ACC112 (cell line): ENCODE data around the gene ZNF777.
"Not testable (repeated sequence)": the region's sequence is repeated elsewhere in the genome, so short reads cannot be mapped to it uniquely, and the experiment has no call there.

Source experiments
- H2AFZ ChIP-seq: fragments of 200-600 bp; sonication (generic); one replicate; pipeline ENCODE4 v1.6.0; 2017; ENCODE audit warnings: antibody characterized with exemption, low read length; ENCODE audit not compliant: unreplicated experiment
- H3K27ac ChIP-seq: fragments of 200-600 bp; sonication (generic); 2 replicates; pipeline ENCODE4 v1.5.1; 2014; ENCODE audit warnings: low read depth, mild to moderate bottlenecking, antibody characterized with exemption, low read length, moderate library complexity
- H3K27me3 ChIP-seq: fragments of 200-600 bp; sonication (generic); 2 replicates; pipeline ENCODE4 v1.6.1; 2014; ENCODE audit warnings: mild to moderate bottlenecking, antibody characterized with exemption, low read length, moderate library complexity, mixed read lengths; ENCODE audit not compliant: insufficient read depth
- H3K36me3 ChIP-seq: fragments of 200-600 bp; sonication (generic); 2 replicates; pipeline ENCODE4 v1.6.1; 2016; ENCODE audit warnings: mild to moderate bottlenecking, antibody characterized with exemption, low read length, moderate library complexity, mixed read lengths; ENCODE audit not compliant: insufficient read depth
- H3K4me1 ChIP-seq: fragments of 200-600 bp; sonication (generic); one replicate; pipeline ENCODE4 v1.6.1; 2016; ENCODE audit warnings: low read length, mixed read lengths; ENCODE audit not compliant: insufficient read depth, unreplicated experiment, control insufficient read depth
- H3K4me3 ChIP-seq: fragments of 200-600 bp; sonication (generic); 2 replicates; pipeline ENCODE4 v1.5.1; 2014; ENCODE audit warnings: mild to moderate bottlenecking, low read depth, low read length
- H3K79me2 ChIP-seq: fragments of 200-600 bp; sonication (generic); one replicate; pipeline ENCODE4 v1.6.0; 2016; ENCODE audit warnings: low read length; ENCODE audit not compliant: control insufficient read depth, unreplicated experiment, insufficient read depth

ZNF777 gene

DNA sequence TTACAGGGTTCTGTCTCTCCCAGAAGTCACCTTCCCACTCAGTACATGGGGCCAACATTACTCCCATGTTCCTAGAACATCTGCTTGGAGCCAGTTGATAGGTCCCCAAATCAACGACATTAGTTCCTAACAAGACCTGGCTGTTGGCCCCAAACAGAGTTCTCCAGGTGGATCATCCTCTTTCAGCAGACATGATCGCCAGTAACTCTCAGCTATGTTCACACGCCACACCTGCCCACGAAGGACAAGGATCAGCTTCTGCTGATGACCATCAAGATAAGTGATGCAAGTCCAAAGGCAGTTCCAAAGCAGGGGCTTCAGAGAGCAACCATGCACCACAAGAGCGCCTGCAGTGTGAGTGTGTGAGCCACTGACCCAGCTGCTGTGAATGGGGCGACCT is 11.0 kb downstream of the ZNF777 start:
- no peak overlapping the region for H3K27ac ChIP-seq
- H3K36me3 ChIP-seq, result peaks cover 8% of the 10 kb centered on the region; the same call in 1 of the 2 replicates
- H3K79me2 ChIP-seq, result no peaks in the 10 kb centered on the region
- no peaks in the 10 kb centered on the region for H3K27me3 ChIP-seq
- no peak overlapping the region for H2AFZ ChIP-seq
- no peak overlapping the region for H3K4me3 ChIP-seq
- no peaks in the 10 kb centered on the region for H3K4me1 ChIP-seq

DNA sequence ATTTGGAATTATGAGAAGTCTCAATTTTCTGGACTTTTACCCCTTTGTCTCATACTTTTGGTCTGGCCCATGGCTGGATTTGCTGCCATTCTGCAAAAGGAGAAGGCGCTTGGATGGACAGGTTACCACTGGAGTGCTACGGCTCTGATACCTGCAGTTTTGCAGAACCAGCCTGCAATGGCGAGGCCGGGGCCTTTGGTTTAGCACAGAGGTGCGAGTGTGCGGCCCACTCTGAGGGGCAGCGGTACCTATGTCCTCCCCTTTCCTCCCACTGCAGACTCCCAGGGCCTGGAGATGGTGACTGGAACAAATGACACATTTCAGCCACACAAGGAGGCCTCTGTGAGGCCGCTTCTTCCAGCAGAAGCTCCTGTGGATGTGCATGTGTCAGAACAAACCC is 11.9 kb downstream of the ZNF777 start:
- Histone ChIP-seq H2AFZ (no peak overlapping the region), H3K4me1 (no peaks in the 10 kb centered on the region), H3K4me3 (no peak overlapping the region), H3K27ac (no peak overlapping the region), H3K36me3 (no peaks in the 10 kb centered on the region; the same call in 1 of the 2 replicates), H3K79me2 (no peaks in the 10 kb centered on the region), H3K27me3 (no peaks in the 10 kb centered on the region)

DNA sequence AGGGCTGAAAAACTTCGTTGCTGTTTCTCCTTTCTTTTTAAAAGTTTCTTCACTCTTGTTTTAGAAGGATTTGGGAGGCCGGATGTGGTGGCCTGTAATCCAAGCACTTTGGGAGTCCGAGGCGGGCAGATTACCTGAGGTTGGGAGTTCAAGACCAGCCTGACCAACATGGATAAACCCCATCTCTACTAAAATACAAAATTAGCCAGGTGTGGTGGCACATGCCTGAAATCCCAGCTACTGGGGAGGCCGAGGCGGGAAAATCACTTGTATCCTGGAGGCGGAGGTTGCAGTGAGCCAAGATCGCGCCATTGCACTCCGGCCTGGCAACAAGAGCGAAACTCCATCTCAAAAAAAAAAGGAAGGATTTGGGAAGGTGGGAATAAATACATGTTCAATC is 14.8 kb downstream of the ZNF777 start:
- not testable (repeated sequence) for H3K27ac ChIP-seq, H3K36me3 ChIP-seq, H3K4me1 ChIP-seq, H3K4me3 ChIP-seq, H2AFZ ChIP-seq, H3K79me2 ChIP-seq, H3K27me3 ChIP-seq

DNA sequence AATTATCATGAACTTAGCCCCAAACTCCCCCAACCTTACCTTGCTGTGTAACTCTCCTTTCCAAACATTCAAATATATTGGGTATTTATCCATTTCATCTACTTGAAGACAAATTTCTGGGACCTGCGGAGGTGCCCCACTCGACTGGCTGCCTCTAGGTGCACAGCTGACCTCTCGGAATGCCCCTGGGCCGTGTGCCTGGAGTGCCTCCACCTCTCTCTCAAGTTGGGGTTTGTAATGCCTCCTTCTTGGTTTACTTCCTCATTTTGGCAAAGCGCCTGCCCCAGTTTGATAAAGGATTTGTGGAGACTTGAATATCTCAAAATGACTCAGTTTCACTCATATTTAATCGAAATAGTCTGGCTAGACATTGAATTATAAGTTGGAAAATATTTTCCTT is 16.6 kb downstream of the ZNF777 start:
- Histone ChIP-seq H3K27ac (no peak overlapping the region), H3K4me3 (no peak overlapping the region), H3K79me2 (no peaks in the 10 kb centered on the region), H3K36me3 (peaks cover 5% of the 10 kb centered on the region; the same call in 1 of the 2 replicates), H3K4me1 (no peaks in the 10 kb centered on the region), H2AFZ (no peak overlapping the region), H3K27me3 (no peaks in the 10 kb centered on the region)

DNA sequence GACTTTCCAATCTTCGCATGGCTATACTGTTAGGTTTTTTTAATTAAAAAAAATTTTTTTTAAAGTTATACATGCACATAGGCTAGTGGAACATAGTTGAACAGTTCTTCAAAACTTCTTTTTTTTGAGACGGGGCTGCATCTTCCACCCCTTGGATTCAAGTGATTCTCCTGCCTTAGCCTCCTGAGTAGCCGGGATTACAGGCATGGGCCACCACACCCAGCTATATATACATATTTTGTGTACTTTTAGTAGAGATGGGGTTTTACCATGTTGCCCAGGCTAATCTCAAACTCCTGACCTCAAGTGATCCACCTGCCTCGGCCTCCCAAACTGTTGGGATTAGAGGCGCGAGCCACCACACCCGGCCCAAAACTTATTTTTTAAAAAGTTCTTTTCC is 17.3 kb downstream of the ZNF777 start:
- no peak overlapping the region for H3K27ac ChIP-seq
- no peaks in the 10 kb centered on the region for H3K27me3 ChIP-seq
- H3K4me3 ChIP-seq, result no peak overlapping the region
- H3K36me3 ChIP-seq, result peaks cover 5% of the 10 kb centered on the region; the same call in 1 of the 2 replicates
- no peak overlapping the region for H2AFZ ChIP-seq
- H3K4me1 ChIP-seq, result no peaks in the 10 kb centered on the region
- no peaks in the 10 kb centered on the region for H3K79me2 ChIP-seq

DNA sequence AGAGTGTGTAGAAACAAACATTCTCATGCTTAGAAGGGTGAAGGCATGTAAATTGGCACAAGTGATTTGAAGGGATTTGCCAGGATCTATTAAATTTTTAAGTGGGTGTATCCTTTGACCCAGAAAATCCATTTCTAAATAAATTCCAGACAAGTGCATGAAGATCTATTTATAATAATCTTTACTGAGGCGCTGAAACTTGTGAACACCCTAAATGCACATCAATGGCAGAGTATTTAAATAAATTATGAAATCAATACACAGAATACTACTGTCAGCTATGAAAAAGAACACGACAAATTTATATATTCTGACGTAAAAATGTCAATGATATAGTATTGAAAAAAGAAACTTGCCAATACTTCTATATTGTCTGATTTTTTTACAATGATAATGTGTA is 17.9 kb downstream of the ZNF777 start:
- Histone ChIP-seq H2AFZ (no peak overlapping the region), H3K27me3 (no peaks in the 10 kb centered on the region), H3K79me2 (no peaks in the 10 kb centered on the region), H3K4me3 (no peak overlapping the region), H3K27ac (no peak overlapping the region), H3K4me1 (no peaks in the 10 kb centered on the region), H3K36me3 (peaks cover 5% of the 10 kb centered on the region; the same call in 1 of the 2 replicates)

DNA sequence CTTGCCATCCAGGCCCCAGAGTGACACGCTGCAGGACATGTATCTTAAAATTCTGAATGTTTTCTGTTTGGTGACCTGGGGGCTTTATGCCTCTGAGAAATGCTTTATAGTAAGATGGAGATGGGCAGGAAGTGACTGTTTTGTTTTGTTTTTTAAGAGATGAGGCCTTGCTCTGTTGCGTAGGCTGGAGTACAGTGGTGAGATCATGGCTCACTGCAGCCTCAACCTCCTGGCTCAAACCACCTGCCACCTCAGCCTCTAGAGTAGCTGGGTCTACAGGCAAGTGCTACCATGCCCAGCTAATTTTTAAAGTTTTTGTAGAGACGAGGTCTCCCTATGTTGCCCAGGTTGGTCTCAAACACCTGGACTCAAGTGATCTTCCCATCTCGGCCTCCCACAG is 20.6 kb downstream of the ZNF777 start:
- no peaks in the 10 kb centered on the region for H3K79me2 ChIP-seq

DNA sequence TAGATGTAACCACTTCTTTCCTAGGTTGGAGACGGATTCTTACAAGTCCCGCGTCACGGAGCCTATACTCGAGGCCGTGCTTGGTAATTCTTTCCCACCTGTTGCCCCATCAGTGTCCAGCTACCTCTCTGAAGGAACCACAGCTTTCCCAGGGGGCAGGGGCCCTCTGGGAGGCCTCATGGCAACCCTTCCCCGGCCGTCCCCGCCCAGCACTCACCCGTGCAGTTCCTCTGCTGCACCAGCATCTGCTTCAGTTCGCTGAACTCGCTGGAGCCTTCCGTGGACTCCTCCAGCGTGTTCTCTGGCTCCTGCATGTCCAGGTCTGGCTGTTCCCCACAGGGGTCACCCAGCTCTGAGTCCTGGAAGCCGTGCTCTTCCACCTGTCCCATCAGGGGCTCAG is 24.5 kb downstream of the ZNF777 start:
- H3K27me3 ChIP-seq, result no peaks in the 10 kb centered on the region
- no peak overlapping the region for H2AFZ ChIP-seq
- no peak overlapping the region for H3K27ac ChIP-seq
- H3K79me2 ChIP-seq, result no peaks in the 10 kb centered on the region
- no peak overlapping the region for H3K4me3 ChIP-seq
- H3K36me3 ChIP-seq, result peaks cover 14% of the 10 kb centered on the region; the same call in 1 of the 2 replicates
- H3K4me1 ChIP-seq, result no peaks in the 10 kb centered on the region

More for the DNA sequence above, 20.6 kb downstream of the ZNF777 start:
- no peaks in the 10 kb centered on the region for H3K4me1 ChIP-seq
- peaks cover 7% of the 10 kb centered on the region; the same call in 1 of the 2 replicates for H3K36me3 ChIP-seq
- H2AFZ ChIP-seq, result no peak overlapping the region
- no peak overlapping the region for H3K4me3 ChIP-seq
- no peak overlapping the region for H3K27ac ChIP-seq
- H3K27me3 ChIP-seq, result no peaks in the 10 kb centered on the region

DNA sequence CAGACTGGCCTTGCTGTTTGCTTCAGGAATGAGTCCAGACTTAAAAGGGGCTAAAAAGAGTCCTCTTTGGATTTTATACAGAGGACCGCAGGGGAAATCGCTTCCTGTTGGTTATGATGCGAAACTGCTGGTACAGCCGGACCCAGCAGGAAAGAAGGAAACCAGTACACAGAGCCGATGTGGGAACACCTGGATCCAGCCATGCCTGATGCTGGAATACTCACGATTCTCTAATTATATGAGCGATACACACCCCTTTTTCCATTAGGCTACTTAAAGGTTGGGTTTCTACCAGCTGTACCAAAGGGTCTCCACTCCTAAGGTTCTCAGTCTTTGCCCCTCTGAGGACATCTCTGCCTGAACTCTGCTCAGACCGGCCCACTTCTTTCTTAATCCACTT is 27.7 kb downstream of the ZNF777 start:
- H3K36me3 ChIP-seq, result peaks cover 10% of the 10 kb centered on the region; the same call in 1 of the 2 replicates
- H3K4me3 ChIP-seq, result no peak overlapping the region
- H3K27ac ChIP-seq, result no peak overlapping the region
- H2AFZ ChIP-seq, result no peak overlapping the region
- H3K4me1 ChIP-seq, result no peaks in the 10 kb centered on the region
- no peaks in the 10 kb centered on the region for H3K79me2 ChIP-seq
- no peaks in the 10 kb centered on the region for H3K27me3 ChIP-seq

DNA sequence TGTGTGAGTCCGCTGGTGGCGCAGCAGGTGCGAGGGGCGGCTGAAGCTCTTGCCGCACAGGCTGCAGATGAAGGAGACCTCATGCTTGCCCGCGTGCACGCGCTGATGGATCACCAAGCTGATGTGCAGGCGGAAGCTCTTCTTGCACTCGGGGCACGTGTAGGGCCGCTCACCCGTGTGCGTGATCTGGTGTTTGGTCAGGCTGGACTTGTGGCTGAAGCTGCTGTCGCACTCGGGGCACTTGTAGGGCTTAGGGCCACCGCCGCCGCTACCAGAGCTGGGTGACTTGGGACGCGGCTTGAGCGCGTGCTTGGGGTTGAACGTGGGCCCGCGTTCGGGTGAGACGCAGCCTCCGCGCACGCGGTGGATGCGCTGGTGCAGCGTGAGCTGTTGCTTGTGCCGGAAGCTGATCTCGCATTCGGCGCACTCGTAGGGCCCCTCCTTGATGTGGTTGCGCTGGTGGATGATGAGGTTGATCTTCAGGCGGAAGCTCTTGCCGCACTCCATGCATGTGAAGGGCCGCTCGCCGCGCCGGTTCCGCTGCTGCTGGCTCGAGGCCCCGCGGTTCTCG is 28.7 kb downstream of the ZNF777 start:
- no peaks in the 10 kb centered on the region for H3K79me2 ChIP-seq
- H2AFZ ChIP-seq, result no peak overlapping the region
- H3K36me3 ChIP-seq, result peaks cover 10% of the 10 kb centered on the region; the same call in 1 of the 2 replicates
- H3K4me3 ChIP-seq, result no peak overlapping the region
- no peaks in the 10 kb centered on the region for H3K4me1 ChIP-seq
- H3K27ac ChIP-seq, result no peak overlapping the region
- no peaks in the 10 kb centered on the region for H3K27me3 ChIP-seq

DNA sequence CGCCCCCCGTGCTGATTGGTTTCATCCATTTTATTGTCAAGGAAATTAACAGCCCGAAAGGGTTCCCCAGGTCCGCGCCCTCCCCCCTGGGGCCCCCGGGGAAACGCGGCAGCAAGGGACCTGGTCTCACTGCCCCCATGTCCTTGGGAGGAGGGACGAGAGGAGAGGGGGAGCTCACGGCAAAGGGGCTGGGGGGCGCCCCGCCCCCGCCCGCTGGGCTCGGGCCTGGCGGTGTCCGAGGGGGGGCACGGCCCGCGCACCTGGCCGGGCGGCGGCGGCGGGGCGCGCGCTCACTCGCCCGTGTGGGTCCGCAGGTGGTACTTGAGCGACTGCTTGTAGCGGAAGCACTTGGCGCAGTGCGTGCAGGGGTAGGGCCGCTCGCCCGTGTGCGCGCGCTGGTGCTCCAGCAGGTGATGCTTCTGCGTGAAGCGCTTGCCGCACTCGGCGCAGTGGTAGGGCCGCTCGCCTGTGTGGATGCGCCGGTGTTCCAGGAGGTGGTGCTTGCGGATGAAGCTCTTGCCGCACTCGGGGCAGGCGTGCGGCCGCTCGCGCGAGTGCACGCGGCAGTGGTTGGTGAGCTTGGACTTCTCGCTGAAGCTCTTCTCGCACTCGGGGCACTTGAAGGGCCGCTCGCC is 29.3 kb downstream of the ZNF777 start:
- Histone ChIP-seq H3K36me3 (peaks cover 10% of the 10 kb centered on the region; the same call in 1 of the 2 replicates), H3K4me1 (no peaks in the 10 kb centered on the region), H3K79me2 (no peaks in the 10 kb centered on the region), H3K27ac (no peak overlapping the region), H3K27me3 (no peaks in the 10 kb centered on the region), H2AFZ (no peak overlapping the region), H3K4me3 (no peak overlapping the region)
